Measurements from ENCODE around the gene WASF1. TPM values are rescaled to one million over a fixed set of nuclear protein-coding genes. Genes with fewer than 3 reads are reported as not detected.

The WASF1 gene
- total RNA-seq, 1 experiment from 2014 or later = 28.6 TPM

DNA sequence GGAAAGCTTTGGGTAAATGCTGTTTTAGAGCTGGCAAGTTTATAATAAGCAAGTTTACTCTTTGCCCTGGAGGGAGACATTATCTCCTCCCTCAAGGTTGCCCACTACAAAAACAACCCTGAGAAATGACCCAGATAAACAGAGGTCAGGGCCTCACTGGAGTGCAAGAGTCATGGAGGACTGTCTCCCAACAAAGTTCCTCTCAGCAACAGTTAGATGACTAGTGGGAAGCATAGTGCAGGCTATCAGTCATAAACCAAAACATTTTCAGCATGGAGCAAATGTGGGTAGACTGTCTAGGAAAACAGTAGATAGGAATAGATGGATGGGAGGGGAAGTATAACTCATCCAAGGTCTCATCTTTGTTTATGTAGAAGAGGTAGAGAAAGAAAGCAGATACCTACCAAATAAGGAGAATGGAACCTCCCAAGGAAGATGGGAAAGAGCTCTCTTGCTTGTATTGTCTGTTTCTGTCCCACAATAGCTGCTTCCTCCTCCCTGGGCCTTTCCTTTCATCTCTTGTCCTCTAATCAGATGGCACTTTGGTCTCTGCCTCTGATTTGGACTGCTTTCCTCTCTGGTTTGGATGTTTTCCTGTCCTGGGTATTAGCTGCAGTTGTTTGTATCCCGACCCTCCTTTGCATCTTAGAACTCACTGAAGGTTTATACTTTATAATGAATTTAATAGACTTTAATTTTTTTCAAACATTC, 95.4 kb downstream of the WASF1 start:
- no peak overlapping the region for H3K9ac ChIP-seq (ENCODE audit: extremely low read depth, insufficient read length, low read length)
- no peaks in the 10 kb centered on the region for H3K9me3 ChIP-seq (ENCODE audit: control insufficient read depth, low read depth, low read length)
- H3K18ac ChIP-seq (ENCODE audit: insufficient read length, low read depth, low read length) = no peak overlapping the region
- H3K56ac ChIP-seq (ENCODE audit: insufficient read length, low read depth, low read length) = no peak overlapping the region
- H3K4me1 Mint-ChIP-seq = peaks cover 4 to 6% of the 10 kb centered on the region in 2 experiments; a peak in 3 of 4 replicates
- H2BK20ac ChIP-seq (ENCODE audit: low read depth, low read length, poor library complexity, severe bottlenecking) = no peak overlapping the region
- H3K27ac Mint-ChIP-seq = peak overlapping the region in 1 of 3 experiments; percentile 22; a peak in 2 of 7 replicates
- H4K5ac ChIP-seq (ENCODE audit: insufficient read length, low read depth, low read length) = no peak overlapping the region
- no peak overlapping the region for H3K4me2 ChIP-seq (ENCODE audit: insufficient read depth, insufficient read length, low read length)
- H3K27me3 Mint-ChIP-seq (ENCODE audit: low read depth) = no peaks in the 10 kb centered on the region
- WGBS (ENCODE audit: extremely low coverage, insufficient read length, low lambda C conversion rate) = no CpG with 5 or more reads among the region's 1 CpG
- H4K8ac ChIP-seq (replicated peaks; ENCODE audit: insufficient read length, low read depth, low read length) = no peak overlapping the region
- H3K23me2 ChIP-seq (ENCODE audit: insufficient read length, low read depth, low read length, poor library complexity, severe bottlenecking) = no peaks in the 10 kb centered on the region
- no peak overlapping the region for H2AFZ ChIP-seq (ENCODE audit: low read length)
- no peak overlapping the region for H3K4me3 Mint-ChIP-seq
- H2BK12ac ChIP-seq (ENCODE audit: insufficient read length, low read depth, low read length) = no peak overlapping the region
- H3K23ac ChIP-seq (ENCODE audit: insufficient read length, low read depth, low read length) = no peak overlapping the region
- H3K27me3 ChIP-seq (ENCODE audit: insufficient read depth, low read length) = no peaks in the 10 kb centered on the region
- no peak overlapping the region for H2BK120ac ChIP-seq (ENCODE audit: low read depth, low read length, poor library complexity, severe bottlenecking)
- H3K4ac ChIP-seq (ENCODE audit: low read depth, low read length) = no peak overlapping the region
- H2BK5ac ChIP-seq (ENCODE audit: insufficient read length, low read length) = no peak overlapping the region
- DNase-seq = no peak
- peaks cover 0 to under 1% (median 0%) of the 10 kb centered on the region in 3 experiments; a peak in 2 of 7 replicates for H3K36me3 Mint-ChIP-seq (ENCODE audit: insufficient read depth in 1 of 3, low read depth in 3 of 3)
- H3K4me1 ChIP-seq (ENCODE audit: insufficient read depth, low read length) = no peaks in the 10 kb centered on the region
- H3K79me1 ChIP-seq (ENCODE audit: insufficient read depth, low read depth, low read length, poor library complexity, severe bottlenecking) = no peaks in the 10 kb centered on the region
- no peaks in the 10 kb centered on the region for H3K79me2 ChIP-seq (ENCODE audit: insufficient read depth, low read length)
- no peak overlapping the region for H3T11ph ChIP-seq (ENCODE audit: low read length)
- H3K14ac ChIP-seq (ENCODE audit: insufficient read depth, low read length) = no peak overlapping the region
- H3K9me3 Mint-ChIP-seq = 0 out of 5 replicates have a peak, but pooled peaks cover 0 to under 1% of the 10 kb centered on the region in 2 experiments
- TF ChIP-seq, protein P1, sequence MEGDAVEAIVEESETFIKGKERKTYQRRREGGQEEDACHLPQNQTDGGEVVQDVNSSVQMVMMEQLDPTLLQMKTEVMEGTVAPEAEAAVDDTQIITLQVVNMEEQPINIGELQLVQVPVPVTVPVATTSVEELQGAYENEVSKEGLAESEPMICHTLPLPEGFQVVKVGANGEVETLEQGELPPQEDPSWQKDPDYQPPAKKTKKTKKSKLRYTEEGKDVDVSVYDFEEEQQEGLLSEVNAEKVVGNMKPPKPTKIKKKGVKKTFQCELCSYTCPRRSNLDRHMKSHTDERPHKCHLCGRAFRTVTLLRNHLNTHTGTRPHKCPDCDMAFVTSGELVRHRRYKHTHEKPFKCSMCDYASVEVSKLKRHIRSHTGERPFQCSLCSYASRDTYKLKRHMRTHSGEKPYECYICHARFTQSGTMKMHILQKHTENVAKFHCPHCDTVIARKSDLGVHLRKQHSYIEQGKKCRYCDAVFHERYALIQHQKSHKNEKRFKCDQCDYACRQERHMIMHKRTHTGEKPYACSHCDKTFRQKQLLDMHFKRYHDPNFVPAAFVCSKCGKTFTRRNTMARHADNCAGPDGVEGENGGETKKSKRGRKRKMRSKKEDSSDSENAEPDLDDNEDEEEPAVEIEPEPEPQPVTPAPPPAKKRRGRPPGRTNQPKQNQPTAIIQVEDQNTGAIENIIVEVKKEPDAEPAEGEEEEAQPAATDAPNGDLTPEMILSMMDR (conservative IDR thresholded peaks at IDR 0.05) = no peak
- no peaks in the 10 kb centered on the region for H4K20me1 ChIP-seq (ENCODE audit: control insufficient read depth, insufficient read depth, insufficient read length)
- no peak overlapping the region for H2AK5ac ChIP-seq (ENCODE audit: insufficient read length, low read length)
- no peak overlapping the region for H2BK15ac ChIP-seq (ENCODE audit: low read depth, low read length)
- H3K27ac ChIP-seq (ENCODE audit: insufficient read length, low read depth, low read length) = no peak overlapping the region
- no peak overlapping the region for H4K91ac ChIP-seq (ENCODE audit: insufficient read length, low read depth, low read length)

All from H9 (cell line).